Esophagus squamous epithelium (tissue), 4 donors: ENCODE data around the gene SEMA6D.

Experiments used
- CTCF ChIP-seq, 6 experiments: fragments of 450-650 bp in 4 of 6; fragments of 200-600 bp in 2 of 6; sonication (generic) in 2 of 6; IDR thresholded peaks; one replicate each; pipeline ENCODE4 v1.5.1; 2016 to 2019; ENCODE audit warnings: antibody characterized with exemption in 6 of 6, mild to moderate bottlenecking in 4 of 6, moderate library complexity in 4 of 6
- POLR2A ChIP-seq, 4 donors: fragments of 450-650 bp; IDR thresholded peaks; one replicate each; pipeline ENCODE4 v1.6.1; 2017; ENCODE audit warnings: antibody characterized with exemption in 4 of 4, mild to moderate bottlenecking in 4 of 4, moderate library complexity in 3 of 4

DNA sequence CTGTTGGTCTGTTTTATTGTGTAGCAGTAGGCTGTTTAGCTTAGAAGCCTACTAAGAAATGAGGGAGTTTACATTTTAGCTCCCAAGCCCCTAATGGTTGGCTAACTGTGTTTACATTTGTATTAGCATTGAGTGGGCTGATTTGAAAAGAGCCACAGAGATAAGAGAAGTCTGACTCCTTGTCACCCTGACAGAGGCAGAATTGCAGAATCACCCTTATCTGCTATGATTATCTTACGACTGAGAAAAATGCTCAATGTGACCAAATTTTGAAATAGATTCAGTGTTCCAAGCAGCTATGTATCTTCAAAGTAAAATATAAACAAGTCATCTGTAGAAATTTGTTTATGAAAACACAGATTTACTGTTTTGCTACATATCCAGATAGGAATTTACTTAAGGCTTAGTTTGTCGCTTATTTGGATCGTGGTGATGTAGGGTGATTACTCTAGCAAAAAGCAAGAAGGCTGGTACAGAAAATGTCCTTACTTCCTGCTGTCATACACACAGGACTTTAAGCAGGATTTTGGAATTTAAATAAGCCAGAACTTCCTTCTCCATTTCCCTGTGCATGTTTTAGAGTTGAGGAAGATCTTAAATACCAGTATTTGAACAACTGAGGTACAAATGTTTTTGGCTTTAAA is 19.0 kb downstream of the SEMA6D start:
- no peak for TF ChIP-seq CTCF (IDR thresholded peaks at IDR 0.05)
- no peak for TF ChIP-seq POLR2A (IDR thresholded peaks at IDR 0.05)
